ENCODE measurements around the gene TAAR6.
"Not testable (repeated sequence)": the region's sequence is repeated elsewhere in the genome, so short reads cannot be mapped to it uniquely, and the experiment has no call there.

TAAR6 gene

DNA sequence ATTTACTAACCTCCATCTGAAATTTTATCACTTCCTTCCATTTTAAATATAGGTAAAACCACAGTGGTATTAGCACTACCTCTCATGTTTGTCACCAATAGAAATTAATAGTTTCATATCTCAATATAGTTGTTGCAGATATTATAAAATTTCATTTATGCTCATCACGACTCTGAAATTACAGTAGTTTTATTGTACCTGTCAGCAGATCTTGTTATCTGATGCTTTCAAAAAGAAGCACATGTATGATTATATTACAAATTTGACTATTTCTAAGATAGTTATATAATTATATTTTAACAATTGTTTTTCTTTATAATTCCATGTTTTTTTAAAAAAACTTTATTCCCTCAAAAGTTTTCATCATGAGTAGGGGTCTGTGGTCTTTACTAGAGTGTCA is 14.6 kb downstream of the TAAR6 start:
- TF ChIP-seq, protein P1, sequence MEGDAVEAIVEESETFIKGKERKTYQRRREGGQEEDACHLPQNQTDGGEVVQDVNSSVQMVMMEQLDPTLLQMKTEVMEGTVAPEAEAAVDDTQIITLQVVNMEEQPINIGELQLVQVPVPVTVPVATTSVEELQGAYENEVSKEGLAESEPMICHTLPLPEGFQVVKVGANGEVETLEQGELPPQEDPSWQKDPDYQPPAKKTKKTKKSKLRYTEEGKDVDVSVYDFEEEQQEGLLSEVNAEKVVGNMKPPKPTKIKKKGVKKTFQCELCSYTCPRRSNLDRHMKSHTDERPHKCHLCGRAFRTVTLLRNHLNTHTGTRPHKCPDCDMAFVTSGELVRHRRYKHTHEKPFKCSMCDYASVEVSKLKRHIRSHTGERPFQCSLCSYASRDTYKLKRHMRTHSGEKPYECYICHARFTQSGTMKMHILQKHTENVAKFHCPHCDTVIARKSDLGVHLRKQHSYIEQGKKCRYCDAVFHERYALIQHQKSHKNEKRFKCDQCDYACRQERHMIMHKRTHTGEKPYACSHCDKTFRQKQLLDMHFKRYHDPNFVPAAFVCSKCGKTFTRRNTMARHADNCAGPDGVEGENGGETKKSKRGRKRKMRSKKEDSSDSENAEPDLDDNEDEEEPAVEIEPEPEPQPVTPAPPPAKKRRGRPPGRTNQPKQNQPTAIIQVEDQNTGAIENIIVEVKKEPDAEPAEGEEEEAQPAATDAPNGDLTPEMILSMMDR (IDR thresholded peaks at IDR 0.05; ENCODE audit: borderline replicate concordance, control extremely low read depth, extremely low read depth, insufficient read depth, missing control alignments), result no peak
- DNase-seq (ENCODE audit: low spot score), result no peak
- in situ Hi-C loops (cut with MboI; ENCODE audit: low sequenced_read_pairs, unreplicated experiment), result no loop called here

DNA sequence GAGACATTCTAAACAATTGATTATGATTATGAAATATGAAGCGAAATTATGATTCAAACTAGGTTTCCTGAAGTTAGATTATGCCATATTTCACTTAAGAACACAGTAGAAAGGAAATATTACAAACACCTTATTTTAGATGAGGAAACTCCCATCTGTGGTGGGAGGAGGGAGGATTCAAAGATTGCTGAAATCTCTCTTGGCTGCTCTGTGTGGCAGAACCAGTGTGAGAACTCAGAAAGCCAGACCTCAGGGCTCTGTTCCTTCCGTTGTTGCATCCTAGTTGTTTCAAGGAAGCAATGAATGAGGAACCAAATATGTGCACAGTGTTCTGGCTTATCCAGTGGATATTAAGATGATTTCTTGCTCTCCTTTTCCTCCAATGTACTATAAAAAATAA is 17.3 kb downstream of the TAAR6 start:
- in situ Hi-C loops (cut with MboI; ENCODE audit: low sequenced_read_pairs, unreplicated experiment), result no loop called here
- DNase-seq (ENCODE audit: low spot score), result no peak
- TF ChIP-seq, protein P1 (IDR thresholded peaks at IDR 0.05; ENCODE audit: borderline replicate concordance, control extremely low read depth, extremely low read depth, insufficient read depth, missing control alignments), result no peak

DNA sequence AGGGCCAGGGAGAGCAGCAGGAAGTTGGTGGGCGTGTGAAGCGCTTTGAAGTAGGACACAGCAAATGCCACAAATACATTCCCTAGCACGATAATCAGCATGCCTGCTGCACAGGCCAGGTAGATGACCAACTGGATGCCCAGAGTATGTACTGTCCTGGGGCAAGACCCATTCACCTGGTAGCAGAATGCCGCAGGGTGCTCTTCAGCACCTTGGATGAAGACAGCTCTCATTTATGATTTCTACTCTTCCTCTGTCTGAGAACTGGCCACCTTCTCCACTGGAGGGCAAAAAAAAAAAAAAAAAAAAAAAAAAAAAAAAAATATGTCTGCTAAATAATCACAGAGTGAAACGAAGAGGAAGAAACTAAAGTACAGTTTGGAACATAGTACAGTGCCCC is 19.3 kb downstream of the TAAR6 start, which contains the start of gene TAAR5:
TAAR5 (minus strand) TSS at position 288 of the 400 bp plus-strand sequence; CDS start at position 233, 55 bp downstream.
- DNase-seq (ENCODE audit: low spot score), result no peak
- in situ Hi-C loops (cut with MboI; ENCODE audit: low sequenced_read_pairs, unreplicated experiment), result no loop called here
- TF ChIP-seq, protein P1 (IDR thresholded peaks at IDR 0.05; ENCODE audit: borderline replicate concordance, control extremely low read depth, extremely low read depth, insufficient read depth, missing control alignments), result no peak

DNA sequence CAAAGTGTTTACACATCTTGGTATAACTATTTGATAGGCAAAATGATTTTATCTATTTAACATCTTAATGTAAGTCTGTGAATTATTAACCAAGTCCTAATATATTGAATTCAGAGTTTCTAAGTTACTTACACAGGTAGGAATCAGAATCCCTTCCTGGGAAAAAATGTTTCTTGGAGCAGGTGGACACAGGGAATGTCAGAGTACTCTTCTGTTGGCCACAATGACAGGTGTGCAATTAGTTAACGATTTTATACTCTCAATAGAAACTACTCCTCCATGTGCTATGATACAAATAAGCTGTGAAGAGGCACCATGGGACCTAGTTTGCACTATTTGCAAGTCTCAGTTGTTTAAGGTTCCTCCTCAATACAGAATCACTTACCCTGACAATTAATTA is 20.2 kb downstream of the TAAR6 start:
- TF ChIP-seq, protein P1 (IDR thresholded peaks at IDR 0.05; ENCODE audit: borderline replicate concordance, control extremely low read depth, extremely low read depth, insufficient read depth, missing control alignments), result no peak
- in situ Hi-C loops (cut with MboI; ENCODE audit: low sequenced_read_pairs, unreplicated experiment), result no loop called here
- DNase-seq (ENCODE audit: low spot score), result no peak

DNA sequence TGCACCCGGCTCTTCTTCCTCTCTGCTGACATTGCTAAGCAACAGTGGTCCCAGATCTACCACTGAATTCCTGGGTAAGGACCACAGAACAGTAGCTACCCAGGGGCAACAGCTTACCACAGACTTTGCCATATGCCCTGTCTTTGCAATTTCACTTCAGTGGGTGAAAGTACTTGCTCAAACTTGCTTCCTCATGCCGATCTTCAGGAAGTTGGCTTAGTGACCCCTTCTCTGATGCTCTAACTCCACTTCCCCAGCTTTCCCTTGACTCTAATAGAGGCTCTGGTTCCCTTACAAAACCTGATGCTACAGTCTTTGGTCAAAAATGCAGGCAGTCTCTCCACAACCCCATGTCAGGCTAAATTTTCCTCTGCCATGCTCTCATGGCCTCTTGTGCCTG is 22.7 kb downstream of the TAAR6 start:
- DNase-seq (ENCODE audit: low spot score), result no peak
- in situ Hi-C loops (cut with MboI; ENCODE audit: low sequenced_read_pairs, unreplicated experiment), result no loop called here
- TF ChIP-seq, protein P1 (IDR thresholded peaks at IDR 0.05; ENCODE audit: borderline replicate concordance, control extremely low read depth, extremely low read depth, insufficient read depth, missing control alignments), result no peak

DNA sequence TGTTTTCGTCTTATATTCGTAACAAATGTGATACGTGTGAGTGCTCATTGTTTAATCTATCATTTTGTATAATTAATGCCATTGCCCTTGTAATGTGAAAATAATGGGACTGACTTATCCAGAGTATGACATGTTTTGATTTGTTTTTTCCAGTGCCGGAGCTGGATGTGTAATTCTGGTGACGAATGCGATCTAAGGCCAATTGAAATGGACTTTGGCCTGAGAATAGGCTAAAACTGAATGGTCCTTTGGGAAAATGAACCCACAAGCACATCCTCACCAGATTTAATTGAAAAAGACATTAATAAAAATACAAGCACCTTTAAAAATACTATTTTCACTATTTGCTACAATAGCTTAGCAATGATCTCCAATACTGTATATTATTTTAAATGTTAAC is 26.1 kb downstream of the TAAR6 start:
- no peak for DNase-seq (ENCODE audit: low spot score)
- TF ChIP-seq, protein P1 (IDR thresholded peaks at IDR 0.05; ENCODE audit: borderline replicate concordance, control extremely low read depth, extremely low read depth, insufficient read depth, missing control alignments), result no peak
- in situ Hi-C loops (cut with MboI; ENCODE audit: low sequenced_read_pairs, unreplicated experiment), result no loop called here

DNA sequence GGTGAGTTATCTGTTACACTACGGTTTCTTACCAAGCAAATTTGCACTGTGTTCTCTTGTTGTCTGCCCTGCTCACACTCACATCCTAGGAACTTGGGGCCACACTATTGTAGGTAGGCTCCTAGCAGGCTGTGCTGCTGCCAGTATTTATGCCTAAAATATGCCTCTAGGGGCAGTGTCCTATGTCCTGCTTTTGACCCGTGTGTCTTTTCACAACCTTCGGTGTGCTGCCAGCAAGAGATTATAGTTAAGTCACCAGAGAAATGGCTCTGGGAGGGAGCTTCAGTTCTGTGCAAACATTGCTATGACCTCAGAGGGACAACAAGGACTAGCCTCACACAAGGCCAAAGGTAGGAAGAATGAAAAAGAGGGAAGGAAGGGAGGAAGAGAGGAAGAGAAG is 28.4 kb downstream of the TAAR6 start:
- in situ Hi-C loops (cut with MboI; ENCODE audit: low sequenced_read_pairs, unreplicated experiment), result no loop called here
- no peak for DNase-seq (ENCODE audit: low spot score)
- TF ChIP-seq, protein P1 (IDR thresholded peaks at IDR 0.05; ENCODE audit: borderline replicate concordance, control extremely low read depth, extremely low read depth, insufficient read depth, missing control alignments), result peak; percentile 15

DNA sequence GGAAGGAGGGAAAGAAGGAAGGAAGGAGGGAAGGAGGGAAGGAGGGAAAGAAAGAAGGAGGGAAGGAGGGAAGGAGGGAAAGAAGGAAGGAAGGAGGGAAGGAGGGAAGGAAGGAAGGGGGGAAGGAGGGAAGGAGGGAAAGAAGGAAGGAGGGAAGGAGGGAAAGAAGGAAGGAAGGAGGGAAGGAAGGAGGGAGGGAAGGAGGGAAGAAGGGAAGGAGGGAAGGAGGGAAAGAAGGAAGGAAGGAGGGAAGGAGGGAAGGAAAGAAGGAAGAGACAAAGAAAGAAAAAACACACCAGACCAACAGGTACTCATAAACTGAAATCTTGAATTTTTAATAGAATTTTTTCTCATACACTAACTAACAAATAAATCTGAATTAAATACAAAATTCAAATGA is 30.8 kb downstream of the TAAR6 start:
- DNase-seq (ENCODE audit: low spot score); in situ Hi-C loops (cut with MboI; ENCODE audit: low sequenced_read_pairs, unreplicated experiment): not testable (repeated sequence)
